ENCODE measurements around the gene RYR1.

GRCh38 chr19:38399537-38399936, 34.0 kb upstream of the RYR1 start:
- TF ChIP-seq ZNF274 (IDR thresholded peaks at IDR 0.05; ENCODE audit: low read depth, low read length): no peak
- no peak for TF ChIP-seq SUZ12 (IDR thresholded peaks at IDR 0.05; ENCODE audit: extremely low read depth, insufficient read depth, insufficient read length)
- TF ChIP-seq YY1 (IDR thresholded peaks at IDR 0.05; ENCODE audit: insufficient read depth, insufficient read length): no peak

Data from NT2/D1 (cell line).